GM13976 (cell line): ENCODE data around the gene MYH6.
"Not testable (repeated sequence)": the region's sequence is repeated elsewhere in the genome, so short reads cannot be mapped to it uniquely, and the experiment has no call there.

Experiments used
- DNase-seq: peaks from one replicate; pipeline ENCODE4 v3.0.0; 2012; ENCODE audit warnings: low spot score
- in situ Hi-C: fragments of 300-500 bp; cut with MboI; formaldehyde crosslinking; loops from one replicate; pipeline ENCODE4 v1.12.0; 2022; ENCODE audit warnings: low sequenced_read_pairs, mixed read lengths, inconsistent platforms; ENCODE audit not compliant: unreplicated experiment
- TF ChIP-seq, protein P1 (sequence below): IDR thresholded peaks from 2 replicates; pipeline ENCODE4 v1.5.1; 2012; ENCODE audit warnings: borderline replicate concordance, mild to moderate bottlenecking; ENCODE audit not compliant: insufficient read depth; ENCODE audit errors: extremely low read depth, missing control alignments, control extremely low read depth

MYH6 gene

DNA sequence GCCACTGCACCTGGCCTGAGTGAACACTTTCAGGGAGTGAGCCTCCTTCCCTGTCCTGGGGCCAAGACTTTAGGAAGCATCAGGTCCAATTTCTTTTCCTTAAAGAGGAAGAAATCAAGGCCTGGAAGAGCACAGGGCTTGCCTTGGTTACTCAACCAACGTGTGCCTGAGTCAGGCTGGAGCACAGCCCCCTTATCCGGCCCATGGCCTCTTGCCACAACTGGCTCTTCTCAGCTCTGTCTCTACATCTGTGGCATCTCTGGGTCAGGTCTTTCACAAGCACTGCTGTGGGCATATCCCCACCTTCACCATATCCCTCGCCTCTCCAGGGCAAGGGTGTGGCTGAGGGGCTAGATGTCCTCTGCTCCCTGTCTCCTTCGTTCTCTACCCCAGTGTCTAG is 6.8 kb downstream of the MYH6 start:
- TF ChIP-seq, protein P1, sequence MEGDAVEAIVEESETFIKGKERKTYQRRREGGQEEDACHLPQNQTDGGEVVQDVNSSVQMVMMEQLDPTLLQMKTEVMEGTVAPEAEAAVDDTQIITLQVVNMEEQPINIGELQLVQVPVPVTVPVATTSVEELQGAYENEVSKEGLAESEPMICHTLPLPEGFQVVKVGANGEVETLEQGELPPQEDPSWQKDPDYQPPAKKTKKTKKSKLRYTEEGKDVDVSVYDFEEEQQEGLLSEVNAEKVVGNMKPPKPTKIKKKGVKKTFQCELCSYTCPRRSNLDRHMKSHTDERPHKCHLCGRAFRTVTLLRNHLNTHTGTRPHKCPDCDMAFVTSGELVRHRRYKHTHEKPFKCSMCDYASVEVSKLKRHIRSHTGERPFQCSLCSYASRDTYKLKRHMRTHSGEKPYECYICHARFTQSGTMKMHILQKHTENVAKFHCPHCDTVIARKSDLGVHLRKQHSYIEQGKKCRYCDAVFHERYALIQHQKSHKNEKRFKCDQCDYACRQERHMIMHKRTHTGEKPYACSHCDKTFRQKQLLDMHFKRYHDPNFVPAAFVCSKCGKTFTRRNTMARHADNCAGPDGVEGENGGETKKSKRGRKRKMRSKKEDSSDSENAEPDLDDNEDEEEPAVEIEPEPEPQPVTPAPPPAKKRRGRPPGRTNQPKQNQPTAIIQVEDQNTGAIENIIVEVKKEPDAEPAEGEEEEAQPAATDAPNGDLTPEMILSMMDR, result no peak
- in situ Hi-C loops, result no loop called here
- no peak for DNase-seq

DNA sequence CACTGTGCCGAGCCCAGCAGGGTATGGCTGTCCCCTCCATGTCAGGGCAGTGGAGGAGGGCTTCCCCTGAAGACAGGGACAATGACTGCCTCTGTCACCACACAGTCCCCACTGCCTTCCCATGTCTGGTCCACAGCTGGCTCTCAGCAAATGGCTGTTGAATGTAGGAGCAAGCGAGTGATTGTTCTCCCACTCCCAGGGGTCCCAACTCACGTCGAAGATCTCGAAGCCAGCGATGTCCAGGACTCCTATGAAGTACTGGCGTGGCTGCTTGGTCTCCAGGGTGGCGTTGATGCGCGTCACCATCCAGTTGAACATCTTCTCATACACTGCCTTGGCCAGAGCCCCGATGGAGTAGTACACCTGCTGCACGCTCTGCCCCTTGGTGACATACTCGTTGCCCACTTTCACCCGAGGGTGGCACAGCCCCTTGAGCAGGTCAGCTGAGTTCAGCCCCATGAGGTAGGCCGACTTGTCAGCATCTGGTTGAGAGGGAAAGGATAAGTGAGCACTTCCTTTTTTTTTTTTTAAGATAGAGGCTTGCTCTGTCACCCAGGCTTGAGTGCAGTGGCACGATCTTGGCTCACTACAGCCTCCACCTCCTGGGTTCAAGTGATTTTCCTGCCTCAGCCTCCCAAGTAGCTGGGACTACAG is 7.5 kb downstream of the MYH6 start:
- DNase-seq, in situ Hi-C loops: not testable (repeated sequence)

DNA sequence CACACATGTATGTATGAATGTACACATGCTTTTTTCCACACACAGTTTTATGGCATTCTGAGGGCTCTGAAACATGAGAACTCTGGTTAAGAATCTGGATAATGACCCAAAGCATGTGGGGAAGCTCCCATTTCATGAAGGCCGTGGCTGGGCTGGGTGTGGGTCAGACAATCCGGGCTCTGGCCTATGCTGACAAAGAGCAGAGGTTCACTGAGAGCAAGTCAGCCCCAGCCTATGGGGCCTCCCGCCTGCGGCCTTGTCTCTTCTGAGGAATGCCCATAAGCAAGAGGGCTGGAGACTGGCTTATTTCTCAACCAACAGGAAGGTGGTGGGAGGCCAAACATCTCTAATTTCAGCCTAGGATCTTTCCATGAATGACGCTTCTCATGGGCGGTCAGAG is 8.5 kb downstream of the MYH6 start:
- DNase-seq, result no peak
- TF ChIP-seq, protein P1, result no peak
- in situ Hi-C loops, result no loop called here

DNA sequence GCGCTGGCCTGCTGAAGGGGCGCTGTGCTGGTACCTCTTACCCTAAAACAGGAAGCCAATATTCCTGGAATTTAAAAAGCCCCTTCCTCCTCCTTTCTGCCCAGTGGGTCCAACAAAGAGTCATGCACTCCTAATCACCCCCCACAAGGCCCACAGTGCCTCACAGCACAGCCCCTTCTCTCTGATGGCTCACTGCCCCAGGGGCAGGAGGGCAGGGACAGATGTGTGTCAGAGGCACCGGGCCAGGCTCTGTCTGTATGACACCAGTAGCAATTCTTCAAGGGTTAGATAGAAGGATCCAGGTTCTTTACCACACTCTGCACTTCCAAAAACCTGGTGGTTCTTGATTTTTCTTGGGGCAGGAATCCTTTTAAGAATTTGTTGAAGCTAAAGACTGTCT is 8.9 kb downstream of the MYH6 start:
- DNase-seq, result no peak
- in situ Hi-C loops, result no loop called here
- TF ChIP-seq, protein P1, result no peak

DNA sequence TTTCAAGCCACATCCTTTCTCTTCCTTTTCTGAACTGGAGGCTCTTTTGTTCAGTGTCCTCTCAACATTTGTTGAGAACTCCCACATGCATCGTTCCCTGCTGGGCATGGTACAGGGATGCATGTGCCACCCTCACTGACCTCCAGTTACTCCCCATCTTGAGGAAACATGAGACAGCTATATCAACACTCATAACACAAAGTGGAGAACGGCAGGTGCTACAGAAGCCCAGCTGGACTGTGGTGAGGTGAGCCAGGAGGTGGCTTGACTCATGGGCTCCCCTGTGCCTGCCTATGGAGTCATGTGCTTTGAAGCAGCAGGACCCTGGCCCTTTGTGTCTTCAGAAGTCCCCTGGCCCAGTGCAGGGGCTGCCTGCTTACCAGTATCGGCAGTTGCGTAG is 9.7 kb downstream of the MYH6 start:
- no peak for DNase-seq
- in situ Hi-C loops, result no loop called here
- TF ChIP-seq, protein P1, result no peak

DNA sequence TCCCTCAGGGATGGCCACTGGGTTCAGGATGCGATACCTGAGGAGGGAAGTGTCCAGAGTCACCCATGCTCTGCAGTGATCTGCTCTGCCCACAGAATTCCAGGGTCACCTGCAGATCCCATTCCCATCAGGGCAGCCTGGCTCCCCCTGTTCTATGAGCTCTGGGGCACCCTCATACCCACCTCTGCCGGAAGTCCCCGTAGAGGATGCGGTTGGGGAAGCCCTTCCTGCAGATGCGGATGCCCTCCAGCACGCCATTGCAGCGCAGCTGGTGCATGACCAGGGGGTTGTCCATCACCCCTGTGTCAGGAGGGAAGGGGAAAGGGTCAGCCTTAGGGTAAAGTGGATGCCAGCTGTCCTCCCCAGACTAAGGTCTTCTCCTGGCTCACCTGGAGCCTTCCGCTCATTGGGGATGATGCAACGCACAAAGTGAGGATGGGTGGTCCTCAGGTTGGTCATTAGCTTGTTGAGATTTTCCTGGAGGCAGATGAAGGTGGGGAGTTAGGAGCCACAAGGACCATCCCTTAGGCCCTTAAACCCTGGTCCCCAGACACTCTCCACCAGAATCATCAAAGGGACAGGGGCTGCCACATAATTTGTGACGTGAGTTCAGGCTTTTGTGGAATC is 11.2 kb downstream of the MYH6 start:
- no peak for DNase-seq
- in situ Hi-C loops, result no loop called here
- TF ChIP-seq, protein P1, result no peak

DNA sequence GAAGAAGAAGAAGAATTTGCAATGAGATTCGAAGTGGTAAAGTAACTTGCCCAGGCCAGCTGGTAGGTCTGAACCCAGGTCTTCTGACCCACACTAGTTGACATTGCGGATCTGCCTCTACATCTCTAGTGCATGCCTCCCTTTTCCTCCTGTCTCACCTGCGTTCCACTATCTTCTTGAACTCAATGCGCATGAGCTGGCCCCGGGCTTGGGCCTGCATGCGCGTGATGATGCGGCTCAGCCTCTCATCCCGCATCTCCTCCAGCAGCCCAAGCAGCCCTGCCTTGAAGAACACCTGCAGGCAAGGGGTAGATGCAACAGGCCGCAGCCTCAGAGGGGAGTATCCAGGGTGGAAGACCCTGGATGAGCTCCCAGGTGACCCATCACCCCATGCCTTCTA is 11.9 kb downstream of the MYH6 start:
- in situ Hi-C loops, result no loop called here
- no peak for DNase-seq
- TF ChIP-seq, protein P1, result no peak
